HuH-7.5 (cell line): ENCODE data around the gene ELF1.

ENCODE experiments used
- DNase-seq: peaks from one replicate; pipeline ENCODE4 v3.0.0; 2011; ENCODE audit warnings: low spot score

ELF1 gene

DNA sequence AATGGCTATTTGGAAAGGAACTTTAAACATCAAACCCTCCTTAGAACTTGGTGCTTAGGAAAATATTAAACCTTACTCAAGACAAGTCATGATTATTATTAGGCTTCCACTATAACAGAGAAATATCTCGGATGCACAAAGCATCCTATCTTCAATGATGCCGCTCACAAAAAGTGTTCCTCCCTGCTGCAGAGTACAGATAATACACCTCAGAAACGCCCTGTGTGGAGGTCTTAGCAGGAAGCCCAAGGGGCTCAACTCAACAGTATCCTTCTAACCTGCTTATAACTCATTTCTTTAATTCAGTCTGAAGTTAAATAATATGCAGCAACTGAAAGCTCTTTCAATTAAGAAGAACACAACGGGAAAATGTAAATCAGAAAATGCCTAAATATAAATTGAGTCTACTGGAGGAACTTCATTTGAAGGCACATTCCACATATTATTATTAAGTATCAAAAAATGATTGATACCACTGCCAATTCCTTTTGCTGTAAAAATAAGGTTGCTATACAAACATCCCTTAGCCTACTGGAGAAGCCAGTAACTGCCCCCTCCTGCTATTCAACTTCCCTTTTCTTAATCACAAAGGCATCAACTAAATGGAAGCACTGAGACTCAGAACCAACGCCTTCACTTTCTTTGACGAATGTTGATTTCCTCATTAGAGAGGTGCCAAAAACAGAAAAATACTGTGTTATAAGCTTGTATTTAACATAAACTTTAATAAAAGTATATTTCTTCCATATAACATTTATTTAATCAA lies 12.0 kb downstream of the ELF1 start:
- no peak for DNase-seq

DNA sequence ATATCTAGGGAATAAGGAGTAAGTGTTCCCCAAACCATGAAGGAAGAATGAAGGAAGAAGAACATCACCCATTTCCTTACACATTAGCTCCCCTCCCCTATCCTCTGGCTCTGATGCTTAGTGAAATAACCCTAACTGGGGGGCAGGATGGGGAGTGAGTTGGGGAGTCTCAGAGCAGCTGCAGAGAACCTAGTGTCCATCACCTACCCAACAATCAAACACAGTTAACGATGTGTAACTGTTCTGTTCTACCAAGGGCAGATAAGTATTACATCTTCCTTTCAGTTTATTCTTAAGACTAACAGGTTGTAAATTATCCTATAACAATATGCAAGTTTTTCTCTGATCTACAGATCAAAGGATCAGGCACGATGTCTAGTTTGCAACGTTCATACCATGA lies 12.8 kb downstream of the ELF1 start:
- no peak for DNase-seq

DNA sequence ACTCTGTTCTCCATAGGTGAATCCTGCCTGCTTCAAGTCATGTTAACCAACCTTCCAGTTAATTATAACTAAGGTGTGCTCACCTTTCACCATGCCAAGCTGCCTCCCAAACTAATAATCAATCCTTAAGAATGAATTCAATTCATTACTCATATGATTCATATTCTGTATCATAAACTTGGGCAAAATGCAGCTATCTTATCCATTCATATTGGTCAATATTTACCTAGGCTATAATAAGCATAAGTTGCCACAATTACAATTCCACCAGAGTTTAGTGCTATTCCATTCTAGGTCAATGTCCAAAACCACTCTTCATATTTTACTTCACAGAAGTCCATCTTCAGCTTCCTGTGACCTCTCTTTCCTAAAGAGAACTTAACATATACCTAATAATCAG lies 13.4 kb downstream of the ELF1 start:
- no peak for DNase-seq

DNA sequence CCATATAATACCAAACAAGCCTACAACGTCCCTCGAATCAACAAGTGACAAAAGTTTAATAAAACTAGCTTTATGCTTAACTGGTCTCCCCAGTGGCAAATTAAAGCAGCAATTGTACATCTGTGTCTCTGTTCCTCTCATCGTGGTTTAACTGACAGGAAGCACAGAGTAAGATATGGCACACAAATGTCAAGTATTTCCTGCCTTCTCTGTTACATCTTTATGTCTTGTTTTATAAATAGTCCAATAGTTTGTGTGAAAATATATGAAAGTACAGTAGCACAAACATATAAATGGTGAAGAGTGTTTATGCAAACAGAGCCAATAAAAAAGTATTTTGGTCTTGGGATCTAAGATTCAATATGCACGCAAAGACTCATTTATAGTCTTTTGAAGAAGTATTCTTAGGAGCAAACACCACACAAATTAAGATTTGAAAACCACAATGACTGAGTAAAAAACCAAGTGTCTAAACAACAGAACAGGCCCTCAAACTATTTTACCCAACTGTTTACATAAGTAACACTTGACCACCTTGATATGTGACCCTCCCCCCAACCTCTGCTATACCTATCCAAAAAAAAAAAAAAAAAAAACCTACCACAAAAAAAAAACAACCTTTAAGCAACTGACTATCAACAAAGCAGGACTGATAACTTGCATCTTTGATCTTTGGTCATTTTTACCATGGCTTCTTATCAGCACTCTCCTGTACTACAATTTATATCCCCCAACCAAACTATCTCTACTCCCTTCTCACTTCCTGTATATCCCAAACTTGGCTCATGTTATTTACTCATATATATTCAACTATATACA lies 14.0 kb downstream of the ELF1 start:
- no peak for DNase-seq

DNA sequence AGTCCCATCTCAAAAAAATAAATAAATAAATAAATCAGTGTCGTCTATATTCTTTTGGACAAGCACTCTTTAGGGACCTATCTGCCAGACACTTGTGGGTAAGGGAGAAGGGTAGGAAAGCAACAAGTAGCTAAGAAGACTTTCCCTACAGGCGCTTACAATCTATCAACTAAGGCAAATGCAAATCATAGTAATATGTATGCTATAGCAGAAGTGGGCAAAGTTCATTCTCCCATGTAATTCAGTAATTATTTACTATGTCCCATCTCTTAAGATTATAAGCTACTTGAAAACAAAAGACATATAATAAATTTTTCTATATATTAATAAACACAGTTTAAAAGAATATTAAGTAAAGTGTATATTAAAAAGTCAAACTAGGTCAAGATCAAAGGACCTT lies 16.5 kb downstream of the ELF1 start:
- no peak for DNase-seq

DNA sequence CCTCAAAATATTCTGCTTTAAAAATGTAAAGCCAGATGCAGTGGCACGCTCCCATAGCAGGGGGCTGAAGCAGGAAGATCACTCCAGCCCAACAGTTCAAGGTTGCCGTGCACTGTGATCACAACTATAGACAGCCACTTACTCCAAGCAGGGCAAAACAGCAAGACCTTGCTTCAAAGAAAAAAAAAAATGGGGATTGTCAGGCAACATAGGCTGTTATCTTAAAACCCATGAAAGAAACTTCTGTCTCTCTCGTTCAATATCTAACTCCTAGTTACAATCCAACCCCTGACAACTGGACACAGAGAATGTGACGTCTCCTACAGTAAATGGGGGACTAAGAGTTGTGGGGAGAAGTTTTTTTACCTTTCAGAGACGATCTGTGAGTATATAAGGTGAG lies 17.4 kb downstream of the ELF1 start:
- no peak for DNase-seq

DNA sequence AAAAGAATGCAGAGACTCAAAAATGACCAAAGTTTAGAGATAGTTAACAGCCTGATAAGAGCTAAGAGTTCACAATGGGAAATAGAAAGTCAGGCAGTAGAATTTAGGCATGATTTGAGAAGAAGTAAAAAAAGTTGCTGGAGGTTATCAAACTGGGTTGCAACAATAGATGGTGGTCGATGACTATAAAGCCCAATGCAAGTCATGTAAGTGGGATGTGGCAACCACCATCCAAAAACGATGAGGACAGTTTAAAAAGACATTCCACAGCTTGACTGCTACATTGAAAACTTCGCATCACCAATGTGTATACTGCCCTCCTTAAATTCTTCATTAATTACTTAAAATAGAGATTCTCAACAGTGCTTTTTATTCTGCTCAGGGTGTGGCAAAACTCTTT lies 19.7 kb downstream of the ELF1 start:
- DNase-seq: no peak

DNA sequence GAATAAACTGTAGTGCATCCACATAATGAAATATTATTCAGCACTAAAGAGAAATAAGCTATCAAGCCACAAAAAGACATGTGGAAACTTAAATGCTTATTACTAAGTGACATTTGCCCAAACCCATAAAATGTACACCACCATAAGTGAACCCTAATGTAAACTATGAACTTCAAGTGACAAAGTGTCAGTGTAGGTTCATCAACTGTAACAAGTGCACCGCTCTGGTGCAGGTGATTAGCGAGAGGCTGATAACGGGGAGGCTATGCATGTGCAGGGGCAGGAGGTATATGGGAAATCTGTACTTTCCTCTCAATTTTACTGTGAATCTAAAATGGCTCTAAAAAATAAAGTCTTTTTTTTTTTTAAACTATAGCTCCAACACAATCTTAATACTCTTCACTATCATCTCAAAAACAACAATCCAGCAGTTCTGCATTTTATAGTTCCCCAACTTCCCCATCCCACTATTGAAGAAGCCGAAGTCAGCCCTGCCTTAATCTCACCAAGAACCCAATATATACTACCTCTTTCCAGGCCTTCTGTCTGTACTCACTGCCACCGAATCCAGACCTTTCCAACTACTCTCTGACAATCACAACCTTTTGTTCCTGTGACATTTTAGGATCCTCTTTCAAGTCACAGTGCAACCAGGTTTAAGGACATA lies 22.6 kb downstream of the ELF1 start:
- no peak for DNase-seq

DNA sequence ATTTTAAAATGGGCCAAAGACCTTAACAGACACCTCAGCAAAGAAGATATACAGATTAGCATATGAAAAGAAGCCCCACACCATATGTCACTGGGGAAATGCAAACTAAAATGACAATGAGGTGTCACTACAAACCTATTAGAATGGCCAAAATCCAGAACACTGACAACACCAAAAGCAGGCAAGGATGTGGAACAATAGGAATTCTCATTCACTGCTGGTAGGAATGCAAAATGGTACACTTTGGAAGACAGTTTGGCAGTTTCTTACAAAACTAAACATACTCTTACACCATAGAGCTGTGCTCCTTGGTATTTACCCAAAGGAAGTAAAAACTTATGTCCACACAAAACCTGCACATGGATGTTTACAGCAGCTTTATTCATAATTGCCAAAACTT lies 23.1 kb downstream of the ELF1 start:
- DNase-seq: no peak

DNA sequence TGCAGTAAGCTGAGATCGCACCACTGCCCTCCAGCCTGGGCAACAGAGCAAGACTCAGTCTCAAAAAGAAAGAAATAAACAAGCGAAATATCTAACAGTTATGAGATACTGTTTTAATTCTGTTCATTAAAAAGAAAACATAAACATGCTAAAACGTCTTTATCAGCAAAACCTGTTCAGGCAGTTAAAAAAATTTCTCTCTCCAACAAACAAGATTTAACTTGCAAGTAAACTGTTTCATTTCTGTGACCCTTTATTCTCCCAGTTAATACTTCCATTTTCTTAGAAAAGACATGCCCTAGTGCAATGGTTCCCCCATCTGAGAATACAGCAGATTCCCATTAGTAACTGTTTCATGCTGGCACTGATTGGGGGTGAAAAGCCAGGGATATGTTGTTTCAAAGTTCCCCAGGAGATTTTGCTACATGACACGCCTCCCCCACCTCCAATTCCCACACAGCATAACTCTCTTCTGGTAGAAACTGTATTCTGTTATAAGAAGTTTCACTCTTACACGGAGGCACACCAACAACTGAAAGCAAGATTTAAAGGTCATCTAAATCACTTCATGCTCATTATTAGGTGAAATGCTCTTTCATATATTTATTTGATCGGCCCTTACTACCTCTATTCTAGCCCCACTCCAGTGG lies 24.4 kb downstream of the ELF1 start:
- no peak for DNase-seq

DNA sequence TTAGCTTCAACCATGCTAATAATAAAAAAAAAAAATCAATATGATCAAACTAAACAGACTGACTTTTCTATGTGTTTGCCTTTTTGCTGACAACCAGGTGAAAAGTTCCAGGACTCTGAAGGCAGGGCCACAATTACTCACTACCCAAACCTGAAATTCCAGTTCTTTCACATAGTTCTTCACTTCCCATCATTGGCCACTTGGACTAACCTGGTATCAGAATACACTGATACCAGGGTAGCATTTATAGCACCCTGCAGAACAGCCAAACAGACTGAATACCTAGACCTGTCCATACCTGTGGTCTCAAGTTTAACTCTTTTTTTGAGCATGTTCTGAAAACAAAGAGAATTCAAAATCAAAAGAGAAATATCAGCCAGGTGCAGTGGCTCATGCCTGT lies 25.1 kb downstream of the ELF1 start:
- DNase-seq: no peak

DNA sequence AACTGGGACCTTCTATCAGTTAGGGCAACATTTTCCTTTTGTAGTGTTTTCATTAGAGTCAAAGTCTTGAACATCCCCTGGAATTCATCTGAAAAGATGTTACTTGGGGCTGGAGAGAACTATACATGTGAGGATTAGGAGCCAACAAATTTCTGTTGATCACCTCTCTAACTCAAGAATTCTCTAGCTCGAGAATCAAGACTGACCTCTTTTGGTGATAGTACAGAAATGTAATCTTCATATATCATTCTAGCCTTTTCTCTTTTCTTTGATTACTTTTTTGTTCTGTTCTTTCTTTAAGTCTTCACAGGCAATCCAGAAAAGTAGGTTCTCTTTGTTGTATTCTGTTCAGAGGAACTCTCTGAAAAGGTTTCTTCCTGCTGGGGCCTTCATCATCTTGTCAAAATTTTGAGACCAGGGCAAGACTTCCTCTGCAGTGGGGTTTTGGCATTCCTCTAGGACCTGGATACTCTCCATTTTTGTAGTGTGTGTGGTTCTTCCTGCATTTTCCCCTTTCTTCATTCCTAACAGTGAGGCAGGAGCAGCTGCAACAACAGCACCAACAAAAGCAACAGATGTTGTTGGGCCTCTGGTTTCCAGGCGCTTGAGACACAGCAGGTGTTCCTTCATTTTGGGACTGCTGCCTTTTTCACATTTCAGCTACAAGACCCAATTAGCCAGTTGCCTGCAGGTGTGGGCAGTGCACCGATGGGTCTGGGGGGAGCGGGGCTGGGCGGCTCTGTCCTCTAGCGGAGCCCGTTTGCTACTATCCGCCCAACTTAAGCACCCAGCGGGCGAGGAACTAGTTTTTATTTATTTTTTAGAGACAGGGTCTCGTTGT lies 26.2 kb downstream of the ELF1 start:
- DNase-seq: no peak

DNA sequence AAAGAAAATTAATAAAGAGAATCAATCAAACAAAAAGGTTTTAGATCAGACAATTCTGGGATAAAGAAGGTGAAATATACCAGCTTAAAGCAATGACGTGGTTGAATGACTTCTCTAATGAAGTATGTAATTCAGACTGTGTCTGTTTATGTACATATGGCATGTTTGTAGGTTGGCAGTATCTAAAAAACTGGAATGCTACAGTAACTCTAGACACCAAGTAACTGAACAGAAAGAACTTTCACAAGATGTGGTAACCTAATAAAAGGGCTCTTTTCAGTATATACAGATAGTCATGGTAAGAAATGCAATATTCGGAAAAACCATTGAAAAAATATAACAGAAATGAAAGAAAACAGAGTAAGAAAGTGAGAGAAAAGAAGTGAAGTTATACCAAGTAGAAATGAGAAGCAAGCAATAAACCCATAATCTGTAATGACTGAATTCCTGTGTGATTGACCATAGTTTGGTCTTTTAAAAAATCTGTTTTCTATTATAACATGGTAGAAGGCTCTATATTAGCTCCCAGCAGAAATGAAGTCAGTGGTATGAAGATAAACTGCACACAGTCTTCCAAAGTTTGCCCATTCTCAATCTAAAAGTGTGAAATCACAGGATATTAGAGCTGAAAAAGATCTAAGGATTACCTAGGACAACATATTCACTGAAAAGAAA lies 31.4 kb downstream of the ELF1 start:
- DNase-seq: no peak

DNA sequence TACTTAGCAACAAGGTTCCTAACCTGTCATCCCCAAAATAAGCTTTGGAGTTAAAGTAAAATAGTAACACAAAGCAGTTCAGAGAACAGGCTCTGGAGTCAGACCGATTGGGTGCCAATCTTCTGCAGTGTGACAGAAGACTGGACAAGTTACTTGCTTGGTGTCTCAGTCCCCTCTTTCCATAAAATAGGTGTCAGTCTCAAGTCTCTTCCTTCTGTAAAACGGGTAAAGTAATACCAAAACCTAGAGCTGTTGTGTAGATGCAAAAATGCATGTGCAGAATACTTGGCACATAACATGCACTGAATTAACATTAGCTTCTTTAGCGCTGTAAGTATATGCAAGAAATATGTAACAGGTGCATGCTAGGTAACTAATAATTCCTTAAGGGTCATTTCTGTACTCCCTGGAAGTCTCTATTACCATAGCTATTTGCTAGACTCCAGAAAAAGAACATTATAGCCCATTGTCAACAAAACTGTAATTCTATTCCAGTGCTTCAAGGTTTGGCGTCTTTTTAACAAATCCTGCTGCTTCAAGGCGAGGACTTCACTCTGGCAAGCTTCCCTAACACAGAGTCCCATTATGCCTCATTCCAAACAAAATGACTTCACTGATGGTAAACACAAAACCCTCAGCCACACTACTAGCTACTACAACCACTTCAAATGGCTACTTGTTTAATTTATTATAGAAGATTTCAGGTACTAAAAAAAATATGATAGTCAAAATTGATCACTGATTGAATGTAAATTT lies 32.8 kb downstream of the ELF1 start:
- DNase-seq: no peak

DNA sequence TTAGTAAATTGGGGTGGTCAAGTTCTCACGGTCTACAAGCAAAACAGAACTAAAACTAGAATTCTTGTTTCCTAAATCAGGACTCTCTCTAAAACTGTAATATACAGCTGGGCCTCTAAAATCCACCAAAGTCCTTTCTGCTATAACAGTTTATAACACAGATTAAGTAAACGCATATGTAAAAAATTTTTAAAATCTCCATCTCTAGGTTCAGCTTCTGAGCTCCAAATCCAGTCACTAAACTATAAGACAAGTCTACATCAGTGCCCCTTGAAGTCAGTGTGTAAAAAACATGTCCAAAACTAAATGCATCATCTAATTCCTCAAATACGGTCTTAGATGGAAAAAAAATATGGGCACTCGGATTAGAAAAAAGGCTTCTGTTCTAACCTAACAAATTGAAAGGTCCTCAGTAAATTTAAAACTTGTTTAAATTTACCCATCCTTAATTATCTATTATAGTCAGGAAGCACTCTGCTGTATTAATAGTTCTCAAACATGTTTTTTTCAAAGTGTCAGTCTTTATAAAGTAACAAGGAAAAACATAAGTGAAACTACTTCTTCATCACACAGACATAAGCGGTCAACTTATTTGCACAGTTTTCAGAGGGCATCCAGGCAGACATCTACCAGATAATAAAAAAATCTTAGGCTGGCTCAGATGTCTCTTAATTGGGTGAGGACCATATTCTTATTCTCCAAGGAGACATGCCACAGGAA lies 33.6 kb downstream of the ELF1 start:
- DNase-seq: no peak

DNA sequence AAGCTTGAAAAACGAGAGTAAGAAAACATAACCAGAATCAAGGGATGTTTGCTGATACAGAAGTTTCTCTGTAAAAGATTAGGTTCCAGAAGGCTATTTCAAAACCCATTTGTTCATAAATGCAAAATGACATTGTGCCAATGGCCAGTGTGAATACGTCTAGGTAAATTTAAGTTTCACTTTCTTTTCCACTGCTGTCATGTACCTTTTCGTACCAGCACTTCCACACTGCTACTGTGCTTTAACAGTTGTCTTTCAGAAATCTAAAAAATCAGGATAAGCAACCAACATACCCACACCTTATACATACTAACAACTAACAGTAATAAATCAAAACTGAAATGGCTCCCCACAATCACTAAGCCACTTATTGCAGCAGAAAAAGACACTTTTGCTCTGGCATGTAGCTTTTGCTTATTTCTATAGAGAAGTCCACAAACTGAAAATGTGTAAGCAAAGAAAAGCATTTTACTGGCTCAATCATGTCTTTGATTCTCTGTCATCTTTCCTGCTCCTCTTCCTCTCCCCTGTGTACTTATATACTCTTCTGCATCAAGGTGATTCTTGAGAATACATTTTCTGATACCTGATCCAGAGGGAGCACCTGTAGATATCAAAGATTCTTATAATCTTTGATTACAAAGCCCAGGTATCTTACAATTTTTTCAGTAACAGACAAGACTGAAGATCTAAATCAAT lies 34.3 kb downstream of the ELF1 start:
- DNase-seq: no peak

DNA sequence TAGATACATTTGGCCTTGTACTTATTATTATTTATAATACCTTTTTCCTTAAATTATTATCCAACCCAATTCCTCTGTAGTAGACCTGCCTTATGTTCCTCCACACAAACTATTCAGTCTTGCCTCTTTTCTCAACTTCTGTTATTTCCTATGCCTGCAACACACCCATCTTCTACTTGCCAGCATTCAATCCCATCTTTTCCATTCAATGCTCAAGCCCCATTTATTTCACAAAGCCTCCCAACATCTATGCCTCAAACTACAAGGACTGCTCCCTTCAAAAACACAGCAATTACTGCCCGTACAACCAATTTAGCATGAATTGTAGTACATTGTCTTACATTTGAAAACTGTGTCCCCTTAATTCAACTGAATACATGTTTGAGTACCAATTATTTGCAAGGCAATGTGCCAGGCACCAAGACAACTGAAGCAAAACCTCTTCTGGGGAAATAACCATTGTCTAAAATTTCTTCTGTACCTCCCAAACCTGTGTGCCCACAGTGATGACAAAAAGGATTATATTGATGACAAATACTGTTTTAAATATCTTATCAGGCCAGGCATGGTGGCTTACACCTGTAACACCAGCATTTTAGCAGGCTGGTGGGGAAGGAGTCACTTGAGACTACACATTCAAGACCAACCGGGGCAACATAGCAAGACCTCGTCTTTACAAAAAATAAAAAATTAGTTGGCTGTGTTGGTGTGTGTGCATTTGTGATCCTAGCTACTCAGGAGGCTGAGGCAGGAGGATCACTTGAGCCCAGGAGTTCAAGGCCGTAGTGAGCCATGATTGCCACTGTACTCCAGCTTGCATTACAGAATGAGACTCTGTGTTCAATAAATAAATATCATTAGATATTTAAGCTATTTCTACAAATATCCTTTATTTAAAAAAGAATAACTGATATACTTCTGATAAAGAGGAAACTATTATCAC lies 35.1 kb downstream of the ELF1 start:
- DNase-seq: no peak

DNA sequence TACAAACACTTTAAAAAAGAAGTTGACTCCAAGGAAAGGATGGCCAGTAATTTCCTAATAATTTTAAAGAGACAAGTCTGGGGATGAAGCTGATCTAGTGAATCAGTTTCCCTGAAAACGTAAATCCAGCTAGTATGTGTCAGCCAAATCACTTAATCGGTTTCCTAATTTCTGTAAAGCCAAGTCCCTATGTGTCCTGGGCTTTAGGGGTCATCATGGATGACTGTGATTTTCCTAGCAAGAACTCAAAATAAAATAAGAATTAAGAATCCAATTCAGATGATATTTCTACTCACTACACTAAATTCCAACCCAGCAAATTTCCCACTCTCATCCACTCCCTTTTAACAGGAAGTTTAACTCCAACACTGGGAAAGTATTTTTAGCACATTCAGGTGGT lies 35.9 kb downstream of the ELF1 start:
- DNase-seq: no peak
